ENCODE data around the gene ESPN.
A peak's percentile ranks its signal among the peaks of the same experiment; 100 is the strongest.
"Not testable (repeated sequence)": the region's sequence is repeated elsewhere in the genome, so short reads cannot be mapped to it uniquely, and the experiment has no call there.

The ESPN gene

DNA sequence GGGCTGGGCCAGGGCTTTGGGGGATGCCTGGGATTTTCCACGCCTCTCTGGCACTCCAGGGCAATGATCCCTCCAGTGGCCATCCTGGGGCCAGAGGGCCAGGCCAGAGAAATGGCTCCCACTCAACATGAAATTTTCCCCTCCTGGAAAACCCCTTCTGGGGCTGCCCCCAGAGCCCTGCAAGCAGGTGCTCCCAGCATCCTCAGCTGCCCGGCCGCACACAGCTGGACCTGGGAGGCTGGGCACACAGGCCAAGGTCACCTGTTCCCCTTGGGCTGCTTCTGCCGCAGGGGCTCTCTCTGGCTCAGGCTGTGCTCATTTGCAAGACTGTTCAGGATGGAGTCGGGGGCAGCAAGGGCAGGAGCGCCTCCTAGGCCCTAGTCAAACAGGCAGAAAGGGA lies 3.9 kb downstream of the ESPN start:
- H3K27ac Mint-ChIP-seq, H3K36me3 Mint-ChIP-seq, DNase-seq, H3K4me3 Mint-ChIP-seq, H3K9me3 Mint-ChIP-seq: not testable (repeated sequence)
- Mint-ChIP-seq H3K27me3 (peaks cover 38 to 64% of the 10 kb centered on the region in 2 donors), H3K4me1 (peaks cover 10 to 11% of the 10 kb centered on the region in 2 donors)
- peak in 1 of 2 donors; percentile 24 for ATAC-seq (replicated peaks)

DNA sequence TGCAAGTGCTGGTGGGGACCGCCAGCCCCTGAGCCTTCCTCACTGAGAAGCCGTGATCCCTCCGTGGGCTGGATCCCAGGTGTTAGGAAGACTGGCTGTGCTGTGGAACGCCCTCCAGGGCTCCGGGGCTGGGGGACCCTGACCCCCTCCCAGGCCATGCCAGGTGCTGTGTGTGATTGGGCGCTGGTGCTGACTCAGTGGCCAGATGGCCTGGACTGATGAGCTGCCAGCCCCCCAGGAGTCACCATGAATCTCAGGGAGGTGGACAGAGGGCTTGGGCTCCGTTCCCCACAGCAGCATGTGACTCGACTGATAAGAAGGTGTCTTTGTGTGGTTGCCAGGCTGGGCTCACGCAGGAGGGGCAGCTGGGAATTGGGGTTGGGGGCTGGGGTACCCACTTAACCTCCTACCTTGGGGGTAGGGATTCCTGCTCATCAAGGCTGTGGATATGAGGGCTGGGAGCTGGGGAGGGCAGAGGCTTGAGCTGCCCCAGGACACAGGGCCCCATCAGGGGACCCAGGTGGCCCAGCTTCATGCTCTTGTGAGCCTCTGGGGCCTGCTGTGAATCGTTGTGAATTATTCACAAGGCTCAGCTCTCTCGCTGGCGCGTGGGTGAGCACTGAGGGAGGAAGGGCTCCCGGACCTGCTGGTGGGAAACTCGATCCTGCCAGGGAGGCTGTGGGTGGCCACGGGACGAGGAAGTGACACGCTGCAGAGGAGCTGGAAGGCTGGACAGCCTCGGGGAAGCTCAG lies 5.3 kb downstream of the ESPN start:
- H3K36me3 Mint-ChIP-seq; H3K27ac Mint-ChIP-seq; H3K9me3 Mint-ChIP-seq; H3K4me3 Mint-ChIP-seq; ATAC-seq (replicated peaks); H3K4me1 Mint-ChIP-seq; DNase-seq: not testable (repeated sequence)
- H3K27me3 Mint-ChIP-seq = peaks cover 42 to 67% of the 10 kb centered on the region in 2 donors

DNA sequence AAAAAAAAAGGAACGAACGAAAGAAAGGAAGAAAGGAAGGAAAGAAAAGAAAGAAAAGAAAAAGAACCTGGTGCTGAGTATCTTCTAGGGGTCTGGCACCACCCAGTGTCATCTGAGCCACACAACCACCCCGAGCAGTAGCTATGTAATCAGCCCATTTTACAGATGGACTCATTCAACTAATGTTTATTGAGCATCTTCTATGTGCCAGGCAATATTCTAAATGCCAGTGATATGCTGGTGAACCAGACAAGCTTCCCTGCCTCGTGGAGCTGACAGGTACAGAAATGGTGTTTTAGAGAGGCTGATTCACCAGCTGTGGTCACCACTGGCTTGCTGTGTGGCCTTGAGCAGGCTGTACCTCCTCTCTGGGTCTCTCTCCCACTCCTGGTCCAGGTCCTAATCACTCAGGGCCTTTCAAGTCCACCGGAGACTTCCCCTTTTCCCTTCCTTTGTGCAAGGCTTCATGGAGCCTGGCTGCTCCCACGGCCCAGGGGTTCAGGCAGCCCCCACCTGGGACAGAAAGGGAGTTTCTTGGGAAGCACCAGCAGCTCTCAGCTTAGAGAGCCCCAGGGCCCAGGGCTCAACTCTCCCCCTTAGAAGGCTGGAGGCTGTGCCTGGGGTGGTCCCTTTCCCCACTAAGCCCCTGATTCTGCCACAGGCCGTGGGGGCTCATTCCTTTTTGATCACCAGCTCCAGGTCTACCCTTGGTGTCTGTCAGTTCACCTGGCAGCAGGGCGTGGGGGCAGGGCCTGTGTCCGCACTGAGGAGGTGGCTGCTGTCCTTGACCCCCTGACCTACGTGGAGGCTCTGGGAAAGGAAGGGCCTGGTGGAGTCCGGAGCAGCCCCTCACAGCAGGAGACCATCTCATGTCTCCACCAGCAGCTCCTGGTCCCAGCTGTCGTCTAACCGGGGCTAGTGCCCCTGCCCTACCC lies 7.3 kb downstream of the ESPN start:
- not testable (repeated sequence) for H3K27ac Mint-ChIP-seq, H3K4me1 Mint-ChIP-seq, DNase-seq, H3K36me3 Mint-ChIP-seq, H3K9me3 Mint-ChIP-seq, H3K4me3 Mint-ChIP-seq
- H3K27me3 Mint-ChIP-seq = peaks cover 37 to 57% of the 10 kb centered on the region in 2 donors
- ATAC-seq (replicated peaks) = peak in 1 of 2 donors; percentile 13

DNA sequence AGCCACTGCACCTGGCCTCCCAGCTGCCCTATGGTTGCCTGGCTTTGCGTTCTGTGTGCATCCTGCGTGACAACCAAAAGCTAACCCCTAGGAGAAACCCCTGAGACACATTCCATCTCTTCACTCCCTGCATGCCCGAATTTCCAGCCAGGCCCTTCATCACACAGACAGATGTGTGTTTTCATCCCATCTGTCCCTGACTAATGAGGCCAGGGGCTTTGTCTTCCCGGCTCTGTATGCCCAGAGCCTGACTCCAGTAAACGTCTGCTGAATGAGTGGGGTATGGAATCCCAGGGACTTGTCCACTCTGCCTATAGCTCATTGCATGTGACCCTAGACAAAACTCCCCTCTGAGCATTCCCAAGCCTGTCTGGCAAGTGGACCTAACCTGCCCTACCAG lies 9.6 kb downstream of the ESPN start:
- ATAC-seq (replicated peaks) (no peak), DNase-seq (no peak)
- peaks cover 46 to 58% of the 10 kb centered on the region in 2 donors for H3K27me3 Mint-ChIP-seq
- H3K9me3 Mint-ChIP-seq = no peaks in the 10 kb centered on the region
- peaks cover 9 to 10% of the 10 kb centered on the region in 2 donors for H3K4me1 Mint-ChIP-seq
- no peaks in the 10 kb centered on the region for H3K36me3 Mint-ChIP-seq
- H3K4me3 Mint-ChIP-seq = no peak overlapping the region
- H3K27ac Mint-ChIP-seq = no peak overlapping the region

DNA sequence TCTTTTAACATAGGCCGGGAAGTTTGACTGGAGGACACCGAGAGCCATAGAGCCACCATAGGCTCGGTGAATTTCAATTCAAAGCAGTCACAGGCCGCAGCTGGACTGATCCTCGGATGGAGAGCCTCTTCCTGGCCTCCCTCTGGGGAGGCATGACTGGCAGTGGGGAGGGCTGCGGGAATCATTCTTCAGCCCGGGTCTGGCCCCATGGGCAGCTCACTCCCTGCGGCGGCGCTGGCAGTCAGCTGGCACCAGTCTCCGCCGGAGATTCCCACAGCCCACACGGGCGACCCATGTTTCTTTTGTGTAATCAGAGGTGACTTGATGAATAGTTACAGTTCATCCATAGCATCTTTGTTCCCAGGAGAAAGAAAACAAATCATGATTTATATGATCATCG lies 10.6 kb downstream of the ESPN start:
- Mint-ChIP-seq H3K27me3 (peaks cover 46 to 58% of the 10 kb centered on the region in 2 donors), H3K36me3 (no peaks in the 10 kb centered on the region), H3K4me3 (no peak overlapping the region), H3K27ac (no peak overlapping the region), H3K4me1 (peaks cover 13 to 18% of the 10 kb centered on the region in 2 donors), H3K9me3 (no peaks in the 10 kb centered on the region)
- no peak for DNase-seq
- ATAC-seq (replicated peaks) = no peak

DNA sequence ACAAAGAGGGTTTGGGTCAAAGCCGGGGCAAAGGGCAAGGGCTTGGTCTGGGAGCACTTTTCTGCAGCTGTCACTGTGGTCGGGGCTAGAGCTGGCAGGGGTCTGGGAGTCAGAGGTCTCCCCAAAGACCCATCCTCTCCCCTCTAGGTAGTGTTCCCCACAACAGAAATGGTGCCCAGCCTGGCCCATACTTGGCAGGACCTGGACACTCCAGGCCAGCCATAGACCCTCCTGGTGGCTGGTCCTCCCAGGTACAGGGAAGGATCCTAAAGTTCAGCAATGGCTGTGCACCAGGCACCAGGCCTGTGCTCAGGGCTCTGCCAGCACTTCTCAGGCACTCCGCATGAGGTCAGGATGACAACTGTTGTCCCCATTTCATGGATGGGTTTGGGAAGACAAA lies 11.0 kb downstream of the ESPN start:
- Mint-ChIP-seq H3K36me3 (no peaks in the 10 kb centered on the region), H3K4me3 (no peak overlapping the region), H3K27ac (no peak overlapping the region), H3K9me3 (no peaks in the 10 kb centered on the region), H3K4me1 (peaks cover 12 to 18% of the 10 kb centered on the region in 2 donors), H3K27me3 (peaks cover 41 to 54% of the 10 kb centered on the region in 2 donors)
- DNase-seq (no peak), ATAC-seq (replicated peaks) (no peak)

DNA sequence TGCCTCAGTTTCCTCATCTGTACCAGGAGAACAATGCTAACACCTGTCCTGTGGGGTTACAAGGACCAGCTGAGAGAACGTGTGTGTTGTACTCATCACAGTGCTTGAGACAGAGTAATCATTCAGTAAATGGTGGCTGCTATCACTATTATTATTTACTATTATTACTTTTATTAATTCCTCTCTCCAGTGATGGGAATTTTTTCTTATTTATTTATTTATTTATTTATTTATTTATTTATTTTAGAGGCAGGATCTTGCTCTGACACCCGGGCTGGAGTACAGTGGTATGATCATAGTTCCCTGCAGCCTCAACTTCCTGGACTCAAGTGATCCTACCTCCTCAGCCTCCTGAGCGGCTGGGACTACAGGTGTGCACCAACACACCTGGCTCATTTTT lies 11.7 kb downstream of the ESPN start:
- H3K9me3 Mint-ChIP-seq; DNase-seq; H3K36me3 Mint-ChIP-seq; ATAC-seq (replicated peaks); H3K4me3 Mint-ChIP-seq; H3K27ac Mint-ChIP-seq: not testable (repeated sequence)
- peaks cover 15 to 23% of the 10 kb centered on the region in 2 donors for H3K4me1 Mint-ChIP-seq
- peaks cover 43 to 57% of the 10 kb centered on the region in 2 donors for H3K27me3 Mint-ChIP-seq

DNA sequence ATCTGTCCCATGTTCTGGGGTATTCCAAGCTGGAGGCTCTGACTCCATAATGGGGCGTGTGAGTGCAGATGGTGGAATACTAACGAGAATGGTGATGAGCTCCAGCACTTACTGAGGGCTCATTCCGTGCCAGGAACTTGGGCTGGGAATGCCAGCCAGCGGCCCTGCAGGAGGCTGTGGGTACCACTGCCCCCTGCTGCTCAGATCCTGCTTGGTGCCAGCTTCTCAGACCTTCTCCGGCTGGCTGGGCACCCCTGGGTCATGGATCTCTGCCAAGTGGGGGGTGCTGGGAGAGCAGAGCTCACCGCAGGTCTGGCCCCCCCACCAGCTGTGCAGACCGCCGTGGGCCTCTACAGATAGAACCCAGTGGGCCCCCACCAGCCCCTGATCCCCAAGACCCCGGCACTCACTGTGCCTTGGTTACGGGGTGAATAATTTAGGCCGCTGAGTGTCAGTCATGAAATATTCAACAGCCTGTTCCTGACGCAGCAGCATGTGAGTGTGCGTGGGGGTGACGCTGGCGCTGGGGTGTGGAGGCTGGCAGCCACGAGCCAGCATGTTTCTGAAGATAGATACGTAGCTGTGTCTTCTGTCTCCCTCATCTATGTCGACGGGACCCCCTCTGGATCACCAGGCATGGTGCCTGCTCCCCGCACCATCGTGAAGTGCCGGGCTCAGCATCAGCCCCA lies 12.6 kb downstream of the ESPN start:
- peaks cover 51 to 65% of the 10 kb centered on the region in 2 donors for H3K27me3 Mint-ChIP-seq
- not testable (repeated sequence) for ATAC-seq (replicated peaks); H3K27ac Mint-ChIP-seq; DNase-seq; H3K9me3 Mint-ChIP-seq; H3K4me3 Mint-ChIP-seq; H3K36me3 Mint-ChIP-seq
- H3K4me1 Mint-ChIP-seq = peaks cover 15 to 23% of the 10 kb centered on the region in 2 donors

DNA sequence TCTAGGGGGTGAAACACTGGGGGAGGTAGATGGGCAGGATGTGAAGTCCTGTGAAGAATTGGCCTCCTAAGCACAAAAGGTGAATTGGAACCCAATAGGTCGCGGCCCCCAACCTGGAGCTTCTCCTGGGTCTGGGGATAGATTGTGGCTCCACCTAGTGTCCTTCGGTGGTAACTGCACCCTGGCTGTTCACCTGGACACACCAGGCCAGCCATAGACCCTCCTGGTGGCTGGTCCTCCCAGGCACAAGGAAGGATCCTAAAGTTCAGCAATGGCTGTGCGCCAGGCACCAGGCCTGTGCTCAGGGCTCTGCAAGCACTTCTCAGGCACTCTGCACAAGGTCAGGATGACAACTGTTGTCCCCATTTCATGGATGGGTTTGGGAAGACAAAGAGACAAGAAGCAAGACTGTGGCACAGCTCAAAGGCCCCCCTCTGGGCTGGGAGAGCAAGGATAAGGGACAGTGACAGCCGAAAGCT lies 13.5 kb downstream of the ESPN start:
- no peak overlapping the region for H3K4me3 Mint-ChIP-seq
- H3K27ac Mint-ChIP-seq = no peak overlapping the region
- ATAC-seq (replicated peaks) = peak; percentile 76 to 82
- DNase-seq = peak; percentile 57
- no peaks in the 10 kb centered on the region for H3K36me3 Mint-ChIP-seq
- peaks cover 46 to 73% of the 10 kb centered on the region in 2 donors for H3K27me3 Mint-ChIP-seq
- H3K9me3 Mint-ChIP-seq = no peaks in the 10 kb centered on the region
- peaks cover 15 to 23% of the 10 kb centered on the region in 2 donors for H3K4me1 Mint-ChIP-seq

DNA sequence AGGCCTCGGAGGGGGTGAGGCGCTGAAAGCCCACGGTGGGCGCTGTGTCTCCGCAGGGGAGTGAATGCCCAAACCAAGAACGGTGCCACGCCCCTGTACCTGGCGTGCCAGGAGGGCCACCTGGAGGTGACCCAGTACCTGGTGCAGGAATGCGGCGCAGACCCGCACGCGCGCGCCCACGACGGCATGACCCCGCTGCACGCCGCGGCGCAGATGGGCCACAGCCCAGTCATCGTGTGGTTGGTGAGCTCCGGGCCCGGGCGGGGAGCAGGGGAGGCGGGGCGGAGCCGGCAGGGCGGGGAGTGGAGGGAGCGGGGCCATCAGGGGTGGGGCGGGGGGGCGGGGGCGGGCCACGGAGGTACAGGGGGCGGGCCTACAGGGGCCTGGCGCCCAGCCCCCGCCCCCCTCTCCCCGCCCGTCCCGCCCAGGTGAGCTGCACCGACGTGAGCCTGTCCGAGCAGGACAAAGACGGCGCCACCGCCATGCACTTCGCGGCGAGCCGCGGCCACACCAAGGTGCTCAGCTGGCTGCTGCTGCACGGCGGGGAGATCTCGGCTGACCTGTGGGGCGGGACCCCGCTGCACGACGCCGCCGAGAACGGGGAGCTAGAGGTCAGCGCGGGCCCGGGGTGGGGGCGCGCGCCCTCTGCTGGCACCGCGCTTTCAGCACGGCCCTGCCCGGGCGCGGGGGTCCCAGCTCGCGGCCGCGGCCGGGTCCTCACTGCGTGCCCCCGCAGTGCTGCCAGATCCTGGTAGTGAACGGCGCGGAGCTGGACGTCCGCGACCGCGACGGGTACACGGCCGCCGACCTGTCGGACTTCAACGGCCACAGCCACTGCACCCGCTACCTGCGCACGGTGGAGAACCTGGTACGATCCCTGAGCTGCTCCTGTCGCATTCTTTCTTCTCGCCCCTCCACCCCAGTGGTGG lies 15.9 kb downstream of the ESPN start:
- H3K4me3 Mint-ChIP-seq = peak overlapping the region; percentile 27 to 39
- no peak overlapping the region for H3K27ac Mint-ChIP-seq
- H3K36me3 Mint-ChIP-seq = no peaks in the 10 kb centered on the region
- DNase-seq = no peak
- ATAC-seq (replicated peaks) = peak; percentile 64 to 70
- peaks cover 20 to 23% of the 10 kb centered on the region in 2 donors for H3K4me1 Mint-ChIP-seq
- no peaks in the 10 kb centered on the region for H3K9me3 Mint-ChIP-seq
- H3K27me3 Mint-ChIP-seq = peaks cover 51 to 79% of the 10 kb centered on the region in 2 donors

DNA sequence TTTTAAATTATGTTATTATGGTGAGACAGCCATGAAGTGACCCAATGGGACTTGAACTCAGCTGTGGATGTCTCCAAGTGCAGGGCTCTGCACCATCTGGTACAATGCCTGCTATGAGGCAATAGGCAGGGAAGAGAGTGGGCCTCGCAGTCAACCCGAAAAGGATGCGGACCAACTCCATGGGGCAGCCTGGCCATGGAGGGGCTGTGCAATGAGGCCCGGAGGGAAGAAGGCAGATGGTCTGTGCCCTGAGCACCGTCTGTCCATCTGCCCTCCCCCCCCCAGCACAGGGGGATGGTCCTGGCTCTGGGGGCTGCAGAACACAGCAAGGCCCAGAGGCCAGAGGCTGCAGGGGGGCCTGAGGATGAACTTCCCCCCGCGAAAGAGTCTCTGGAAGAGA lies 17.0 kb downstream of the ESPN start:
- Mint-ChIP-seq H3K36me3 (peaks cover 0 to 1% of the 10 kb centered on the region in 2 donors), H3K4me3 (no peak overlapping the region), H3K27ac (no peak overlapping the region), H3K4me1 (peaks cover 23% of the 10 kb centered on the region in 2 donors), H3K9me3 (no peaks in the 10 kb centered on the region), H3K27me3 (peaks cover 57 to 84% of the 10 kb centered on the region in 2 donors)
- no peak for DNase-seq
- no peak for ATAC-seq (replicated peaks)

DNA sequence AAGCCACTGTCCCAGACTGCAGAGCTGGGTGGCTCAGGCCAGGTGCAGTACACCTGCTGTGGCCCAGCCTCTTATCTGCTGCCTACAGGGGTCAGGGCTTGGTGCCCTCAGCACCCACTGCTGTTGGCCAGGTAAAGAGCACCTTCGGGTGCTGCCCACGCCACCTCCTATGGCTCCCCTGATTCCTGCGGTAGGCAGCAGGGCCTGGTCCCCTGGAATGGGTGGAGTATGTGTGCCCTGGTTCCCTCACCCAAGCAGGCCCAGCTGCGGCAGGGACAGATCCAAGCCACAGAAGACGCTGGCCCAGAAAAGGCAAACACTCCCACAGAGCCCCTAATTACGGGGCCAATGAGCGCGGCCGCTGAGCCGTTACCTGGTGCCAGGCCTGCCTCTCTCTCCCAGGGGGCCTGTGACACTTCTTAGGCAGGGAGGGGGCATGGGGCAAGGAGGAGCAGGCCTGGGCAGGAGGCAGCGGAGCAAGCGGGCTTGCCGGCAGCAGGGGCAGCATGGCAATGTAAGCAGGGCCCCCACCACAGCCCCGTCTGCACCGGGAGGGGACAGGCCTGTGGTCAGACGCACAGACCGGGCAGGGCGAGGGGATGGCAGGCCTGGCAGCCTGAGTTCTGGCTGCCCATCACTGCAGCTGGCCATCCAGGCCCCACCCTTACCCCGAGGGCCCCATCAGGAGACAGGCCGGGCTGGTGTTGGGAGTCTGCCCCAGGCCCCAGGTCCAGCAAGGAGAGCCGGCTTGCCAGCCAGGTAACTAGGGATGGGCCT lies 19.0 kb downstream of the ESPN start:
- ATAC-seq (replicated peaks) (no peak), DNase-seq (no peak)
- peaks cover 51 to 77% of the 10 kb centered on the region in 2 donors for H3K27me3 Mint-ChIP-seq
- no peak overlapping the region for H3K4me3 Mint-ChIP-seq
- H3K27ac Mint-ChIP-seq = no peak overlapping the region
- peaks cover 0 to 1% of the 10 kb centered on the region in 2 donors for H3K36me3 Mint-ChIP-seq
- H3K4me1 Mint-ChIP-seq = peaks cover 17 to 22% of the 10 kb centered on the region in 2 donors
- H3K9me3 Mint-ChIP-seq = no peaks in the 10 kb centered on the region

DNA sequence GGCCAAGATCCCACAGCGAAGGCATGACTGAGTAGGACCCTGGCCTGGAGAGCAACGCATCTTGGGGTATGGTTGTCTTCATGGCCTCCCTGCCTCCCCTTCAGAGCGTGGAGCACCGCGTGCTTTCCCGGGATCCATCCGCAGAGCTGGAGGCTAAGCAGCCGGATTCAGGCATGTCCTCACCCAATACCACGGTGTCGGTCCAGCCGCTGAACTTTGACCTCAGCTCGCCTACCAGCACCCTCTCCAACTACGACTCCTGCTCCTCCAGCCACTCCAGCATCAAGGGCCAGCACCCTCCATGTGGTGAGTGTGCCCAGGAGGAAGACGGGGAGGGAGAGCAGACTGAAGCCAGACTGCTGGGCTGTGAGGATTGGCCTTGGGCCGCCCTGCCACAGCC lies 19.8 kb downstream of the ESPN start:
- Mint-ChIP-seq H3K9me3 (no peaks in the 10 kb centered on the region), H3K36me3 (peaks cover 0 to 1% of the 10 kb centered on the region in 2 donors), H3K4me3 (no peak overlapping the region), H3K27ac (no peak overlapping the region), H3K27me3 (peaks cover 54 to 79% of the 10 kb centered on the region in 2 donors), H3K4me1 (peaks cover 19 to 24% of the 10 kb centered on the region in 2 donors)
- ATAC-seq (replicated peaks) (no peak), DNase-seq (no peak)

Measured in stimulated activated naive B cell treated with anti-CD40 and anti-IgM and Interleukin-4, amounts not matched to agents 10 μg/mL and 1 μg/mL and 100 μg/mL, for 72 hours (primary cell).